Vagina (tissue), 2 donors: ENCODE measurements around the gene NLGN1. TPM values are rescaled to one million over a fixed set of nuclear protein-coding genes. Genes with fewer than 3 reads are reported as not detected.

Source experiments
- DNase-seq, 2 donors: peaks; one replicate each; pipeline ENCODE4 v3.0.0-alpha.2; 2017; ENCODE audit errors: extremely low spot score in 2 of 2
- H3K27ac ChIP-seq: fragments of 200-600 bp; sonication (generic); one replicate; pipeline ENCODE4 v1.5.1; 2019
- H3K27me3 ChIP-seq: fragments of 200-600 bp; sonication (generic); one replicate; pipeline ENCODE4 v1.5.1; 2019
- H3K36me3 ChIP-seq, 2 donors: fragments of 200-600 bp; sonication (generic); one replicate each; pipeline ENCODE4 v1.5.1; 2017 to 2019
- H3K4me1 ChIP-seq: fragments of 200-600 bp; sonication (generic); one replicate; pipeline ENCODE4 v1.5.1; 2019
- H3K4me3 ChIP-seq, 2 donors: fragments of 200-600 bp; sonication (generic); 1 replicate in 1 of 2; 2 replicates in 1 of 2; pipeline ENCODE4 v1.5.1; 2016 to 2019
- H3K9me3 ChIP-seq: fragments of 200-600 bp; sonication (generic); one replicate; pipeline ENCODE4 v1.5.1; 2019
- CTCF ChIP-seq, 3 experiments: fragments of 450-650 bp in 2 of 3; fragments of 200-600 bp in 1 of 3; sonication (generic) in 1 of 3; IDR thresholded peaks; one replicate each; pipeline ENCODE4 v1.5.1; 2017 to 2019; ENCODE audit warnings: antibody characterized with exemption in 3 of 3, mild to moderate bottlenecking in 2 of 3, moderate library complexity in 2 of 3
- POLR2A ChIP-seq, 2 donors: fragments of 450-650 bp; IDR thresholded peaks; one replicate each; pipeline ENCODE4 v1.6.1; 2017; ENCODE audit warnings: antibody characterized with exemption in 2 of 2, mild to moderate bottlenecking in 2 of 2, moderate library complexity in 2 of 2
- POLR2AphosphoS5 ChIP-seq, 2 donors: sonication (generic); formaldehyde crosslinking; IDR thresholded peaks; one replicate each; pipeline ENCODE4 v1.9.0; 2017; ENCODE audit warnings: antibody characterized with exemption in 2 of 2, mild to moderate bottlenecking in 2 of 2, low read depth in 1 of 2; ENCODE audit not compliant: insufficient read depth in 1 of 2
- intact Hi-C: fragments of 100-400 bp; cut with DNase I; formaldehyde crosslinking; loops from one replicate; pipeline ENCODE4 v1.15.1; 2023
- total RNA-seq: library from RNA; depleted of rRNA; stranded (reverse); fragments of >200 nt; gene quantifications from one replicate; pipeline ENCODE4 v1.2.3, GENCODE V29; 2016

NLGN1 gene
- total RNA-seq, 1 donor from 2014 or later, result 4.7 TPM

- no peak overlapping the region for H3K4me3 ChIP-seq
- H3K27ac ChIP-seq, result no peak overlapping the region
- H3K36me3 ChIP-seq, result no peaks in the 10 kb centered on the region
- no peaks in the 10 kb centered on the region for H3K9me3 ChIP-seq
- no peak for TF ChIP-seq POLR2A (IDR thresholded peaks at IDR 0.05)
- no peak for TF ChIP-seq CTCF (IDR thresholded peaks at IDR 0.05)
- TF ChIP-seq POLR2AphosphoS5 (IDR thresholded peaks at IDR 0.05; ENCODE audit: insufficient read depth in 1 of 2, low read depth in 1 of 2), result no peak
- no peak for DNase-seq
- H3K4me1 ChIP-seq, result no peaks in the 10 kb centered on the region
- H3K27me3 ChIP-seq, result no peaks in the 10 kb centered on the region
- intact Hi-C loops, result no loop called here
Measured at GRCh38 chr3:173742491-173742890, 344.9 kb downstream of the NLGN1 start.

GRCh38 chr3:173743111-173743510 lies 345.6 kb downstream of the NLGN1 start:
- no peaks in the 10 kb centered on the region for H3K36me3 ChIP-seq
- no peak overlapping the region for H3K4me3 ChIP-seq
- TF ChIP-seq POLR2A (IDR thresholded peaks at IDR 0.05) (no peak), CTCF (IDR thresholded peaks at IDR 0.05) (no peak), POLR2AphosphoS5 (IDR thresholded peaks at IDR 0.05; ENCODE audit: insufficient read depth in 1 of 2, low read depth in 1 of 2) (no peak)

GRCh38 chr3:173743516-173743915 lies 346.0 kb downstream of the NLGN1 start:
- TF ChIP-seq POLR2A (IDR thresholded peaks at IDR 0.05), result no peak
- TF ChIP-seq POLR2AphosphoS5 (IDR thresholded peaks at IDR 0.05; ENCODE audit: insufficient read depth in 1 of 2, low read depth in 1 of 2), result no peak
- TF ChIP-seq CTCF (IDR thresholded peaks at IDR 0.05), result no peak
- no peaks in the 10 kb centered on the region for H3K27me3 ChIP-seq
- intact Hi-C loops, result no loop called here

More at GRCh38 chr3:173743111-173743510, 345.6 kb downstream of the NLGN1 start:
- Histone ChIP-seq H3K27ac (no peak overlapping the region), H3K4me1 (no peaks in the 10 kb centered on the region), H3K27me3 (no peaks in the 10 kb centered on the region), H3K9me3 (no peaks in the 10 kb centered on the region)
- no peak for DNase-seq
- intact Hi-C loops, result no loop called here

GRCh38 chr3:173744479-173744878 lies 346.9 kb downstream of the NLGN1 start:
- H3K4me1 ChIP-seq, result no peaks in the 10 kb centered on the region
- no peaks in the 10 kb centered on the region for H3K36me3 ChIP-seq
- no peaks in the 10 kb centered on the region for H3K27me3 ChIP-seq
- H3K9me3 ChIP-seq, result no peaks in the 10 kb centered on the region
- intact Hi-C loops, result no loop called here
- H3K4me3 ChIP-seq, result no peak overlapping the region
- TF ChIP-seq POLR2AphosphoS5 (IDR thresholded peaks at IDR 0.05; ENCODE audit: insufficient read depth in 1 of 2, low read depth in 1 of 2) (no peak), POLR2A (IDR thresholded peaks at IDR 0.05) (no peak), CTCF (IDR thresholded peaks at IDR 0.05) (no peak)
- DNase-seq, result no peak
- no peak overlapping the region for H3K27ac ChIP-seq

More at GRCh38 chr3:173743516-173743915, 346.0 kb downstream of the NLGN1 start:
- no peaks in the 10 kb centered on the region for H3K9me3 ChIP-seq
- no peaks in the 10 kb centered on the region for H3K36me3 ChIP-seq
- H3K4me3 ChIP-seq, result no peak overlapping the region
- DNase-seq, result no peak
- no peak overlapping the region for H3K27ac ChIP-seq
- H3K4me1 ChIP-seq, result no peaks in the 10 kb centered on the region

- Histone ChIP-seq H3K4me1 (no peaks in the 10 kb centered on the region), H3K4me3 (no peak overlapping the region), H3K36me3 (no peaks in the 10 kb centered on the region), H3K27ac (no peak overlapping the region), H3K27me3 (no peaks in the 10 kb centered on the region), H3K9me3 (no peaks in the 10 kb centered on the region)
- no peak for TF ChIP-seq CTCF (IDR thresholded peaks at IDR 0.05)
- TF ChIP-seq POLR2AphosphoS5 (IDR thresholded peaks at IDR 0.05; ENCODE audit: insufficient read depth in 1 of 2, low read depth in 1 of 2), result no peak
- no peak for TF ChIP-seq POLR2A (IDR thresholded peaks at IDR 0.05)
- DNase-seq, result no peak
- intact Hi-C loops, result no loop called here
Measured at GRCh38 chr3:173744895-173745294, 347.4 kb downstream of the NLGN1 start.
